Thyroid gland (tissue), 4 donors: ENCODE measurements around the gene ARHGAP10.

ENCODE experiments used
- CTCF ChIP-seq, 6 experiments: fragments of 200-600 bp in 3 of 6; fragments of 450-650 bp in 3 of 6; sonication (generic) in 3 of 6; IDR thresholded peaks; one replicate each; pipeline ENCODE4 v1.5.1; 2016 to 2019; ENCODE audit warnings: antibody characterized with exemption in 6 of 6, mild to moderate bottlenecking in 2 of 6, inconsistent platforms in 1 of 6, moderate library complexity in 1 of 6
- POLR2A ChIP-seq, 2 donors: fragments of 450-650 bp; IDR thresholded peaks; one replicate each; pipeline ENCODE4 v1.6.1; 2017; ENCODE audit warnings: antibody characterized with exemption in 2 of 2, mild to moderate bottlenecking in 2 of 2, moderate library complexity in 1 of 2

- TF ChIP-seq CTCF (IDR thresholded peaks at IDR 0.05) (no peak), POLR2A (IDR thresholded peaks at IDR 0.05) (no peak)
Observed at GRCh38 chr4:147954850-147955249, 223.0 kb downstream of the ARHGAP10 start.
